Measurements from ENCODE around the gene KRTAP2-3. TPM values are rescaled to one million over a fixed set of nuclear protein-coding genes. Genes with fewer than 3 reads are reported as not detected.

KRTAP2-3 gene
- total RNA-seq = 0.26 and 1.1 TPM in 2 replicates

GRCh38 chr17:41060052-41060604 lies at the start of gene KRTAP2-3:
Gene KRTAP2-3 (minus strand): TSS chr17:41060114. CDS start chr17:41060050, 64 bp downstream.

GRCh38 chr17:41105347-41105746 lies 45.4 kb upstream of the KRTAP2-3 start, which contains the start of gene KRTAP4-9:
Gene KRTAP4-9 (plus strand): TSS chr17:41105389. CDS start chr17:41105389, 0 bp downstream.

GRCh38 chr17:41101586-41102259 lies 41.8 kb upstream of the KRTAP2-3 start, which contains the start of gene KRTAP4-16:
Gene KRTAP4-16 (minus strand): TSS chr17:41102209. CDS start chr17:41102209, 0 bp downstream.

GRCh38 chr17:41098042-41098441 lies 38.1 kb upstream of the KRTAP2-3 start, which contains the start of gene KRTAP4-8:
Gene KRTAP4-8 (minus strand): TSS chr17:41098142. CDS start chr17:41098084, 58 bp downstream.

GRCh38 chr17:41084100-41084856 lies 24.4 kb upstream of the KRTAP2-3 start, which contains the start of gene KRTAP4-7:
Gene KRTAP4-7 (plus strand): TSS chr17:41084150. CDS start chr17:41084207, 57 bp downstream.

GRCh38 chr17:41065829-41066624 lies 6.1 kb upstream of the KRTAP2-3 start, which contains the start of gene KRTAP2-4:
Gene KRTAP2-4 (minus strand): TSS chr17:41065879. CDS start chr17:41065845, 34 bp downstream.

GRCh38 chr17:41055130-41055529 lies 4.8 kb downstream of the KRTAP2-3 start, which contains the start of gene KRTAP2-2:
Gene KRTAP2-2 (minus strand): TSS chr17:41055230. CDS start chr17:41055211, 19 bp downstream.

GRCh38 chr17:41046735-41047465 lies 13.0 kb downstream of the KRTAP2-3 start, which contains the start of gene KRTAP2-1:
Gene KRTAP2-1 (minus strand): TSS chr17:41047316. CDS start chr17:41047267, 49 bp downstream.

GRCh38 chr17:41040783-41041571 lies 18.9 kb downstream of the KRTAP2-3 start, which contains the start of gene KRTAP1-1:
Gene KRTAP1-1 (minus strand): TSS chr17:41041450. CDS start chr17:41041397, 53 bp downstream.

GRCh38 chr17:41034346-41034935 lies 25.5 kb downstream of the KRTAP2-3 start, which contains the start of gene KRTAP1-3:
Gene KRTAP1-3 (minus strand): TSS chr17:41034874. CDS start chr17:41034821, 53 bp downstream.

GRCh38 chr17:41029633-41030245 lies 30.2 kb downstream of the KRTAP2-3 start, which contains the start of gene KRTAP1-4:
Gene KRTAP1-4 (minus strand): TSS chr17:41030195. CDS start chr17:41030078, 117 bp downstream.

GRCh38 chr17:41026715-41027471 lies 33.0 kb downstream of the KRTAP2-3 start, which contains the start of gene KRTAP1-5:
Gene KRTAP1-5 (minus strand): TSS chr17:41027208. CDS start chr17:41027155, 53 bp downstream.

Other genes starting within 250 kb of the KRTAP2-3 start
- gene KRT10, start 237.5 kb downstream of the KRTAP2-3 start, total RNA-seq = 7.1 and 7.6 TPM in 2 replicates
- gene KRT12, start 192.9 kb downstream of the KRTAP2-3 start, total RNA-seq = not detected in 2 replicates
- not detected in 2 replicates for gene KRT20, start 174.9 kb downstream of the KRTAP2-3 start, total RNA-seq
- gene KRT23, start 122.5 kb downstream of the KRTAP2-3 start, total RNA-seq = 0.39 and 0.43 TPM in 2 replicates
- gene KRT39, start 93.2 kb downstream of the KRTAP2-3 start, total RNA-seq = not detected in 2 replicates
- not detected in 2 replicates for gene KRT40, start 75.8 kb downstream of the KRTAP2-3 start, total RNA-seq
- not detected in 2 replicates for gene KRTAP3-3, start 66.0 kb downstream of the KRTAP2-3 start, total RNA-seq
- not detected in 2 replicates for gene KRTAP3-2, start 60.2 kb downstream of the KRTAP2-3 start, total RNA-seq
- gene KRTAP3-1, start 51.0 kb downstream of the KRTAP2-3 start, total RNA-seq = not detected in 2 replicates
- gene KRTAP1-5, start 32.9 kb downstream of the KRTAP2-3 start, total RNA-seq = 1.3 and 11.6 TPM in 2 replicates
- gene KRTAP1-4, start 29.9 kb downstream of the KRTAP2-3 start, total RNA-seq = not detected in 2 replicates
- not detected in 2 replicates for gene KRTAP1-3, start 25.2 kb downstream of the KRTAP2-3 start, total RNA-seq
- not detected in 2 replicates for gene KRTAP1-1, start 18.7 kb downstream of the KRTAP2-3 start, total RNA-seq
- gene KRTAP2-1, start 12.8 kb downstream of the KRTAP2-3 start, total RNA-seq = not detected in 2 replicates
- not detected in 2 replicates for gene KRTAP2-2, start 4.9 kb downstream of the KRTAP2-3 start, total RNA-seq
- gene KRTAP2-4, start 5.8 kb upstream of the KRTAP2-3 start, total RNA-seq = not detected in 2 replicates
- gene KRTAP4-7, start 24.0 kb upstream of the KRTAP2-3 start, total RNA-seq = not detected in 2 replicates
- gene KRTAP4-8, start 38.0 kb upstream of the KRTAP2-3 start, total RNA-seq = not detected in 2 replicates
- gene KRTAP4-16, start 42.1 kb upstream of the KRTAP2-3 start, total RNA-seq = not detected in 2 replicates
- not detected in 2 replicates for gene KRTAP4-9, start 45.3 kb upstream of the KRTAP2-3 start, total RNA-seq
- not detected in 2 replicates for gene KRTAP4-11, start 58.3 kb upstream of the KRTAP2-3 start, total RNA-seq
- not detected in 2 replicates for gene KRTAP4-12, start 64.1 kb upstream of the KRTAP2-3 start, total RNA-seq
- gene KRTAP4-6, start 80.4 kb upstream of the KRTAP2-3 start, total RNA-seq = not detected in 2 replicates
- gene KRTAP4-5, start 89.7 kb upstream of the KRTAP2-3 start, total RNA-seq = not detected in 2 replicates
- not detected in 2 replicates for gene KRTAP4-4, start 100.6 kb upstream of the KRTAP2-3 start, total RNA-seq
- gene KRTAP4-3, start 108.1 kb upstream of the KRTAP2-3 start, total RNA-seq = not detected in 2 replicates
- gene KRTAP4-2, start 118.1 kb upstream of the KRTAP2-3 start, total RNA-seq = not detected in 2 replicates
- not detected in 2 replicates for gene KRTAP4-1, start 124.8 kb upstream of the KRTAP2-3 start, total RNA-seq
- gene KRTAP9-1, start 129.8 kb upstream of the KRTAP2-3 start, total RNA-seq = not detected in 2 replicates
- gene KRTAP9-2, start 166.5 kb upstream of the KRTAP2-3 start, total RNA-seq = not detected in 2 replicates
- not detected in 2 replicates for gene KRTAP9-3, start 172.3 kb upstream of the KRTAP2-3 start, total RNA-seq
- gene KRTAP9-8, start 177.9 kb upstream of the KRTAP2-3 start, total RNA-seq = not detected in 2 replicates
- not detected in 2 replicates for gene KRTAP9-4, start 189.6 kb upstream of the KRTAP2-3 start, total RNA-seq
- gene KRTAP9-9, start 195.3 kb upstream of the KRTAP2-3 start, total RNA-seq = not detected in 2 replicates
- gene KRTAP9-6, start 205.3 kb upstream of the KRTAP2-3 start, total RNA-seq = not detected in 2 replicates
- not detected in 2 replicates for gene KRTAP9-7, start 215.6 kb upstream of the KRTAP2-3 start, total RNA-seq
- not detected in 2 replicates for gene KRTAP29-1, start 242.7 kb upstream of the KRTAP2-3 start, total RNA-seq
- gene KRTAP16-1, start 249.2 kb upstream of the KRTAP2-3 start, total RNA-seq = not detected in 2 replicates

All from articular chondrocyte of knee joint (primary cell).